Progenitor cell of endocrine pancreas (in vitro differentiated cells): ENCODE data around the gene CABP1. TPM values are rescaled to one million over a fixed set of nuclear protein-coding genes. Genes with fewer than 3 reads are reported as not detected.

ENCODE experiments used
- DNase-seq: peaks from one replicate; pipeline ENCODE4 v3.0.0; 2021; ENCODE audit warnings: low spot score; ENCODE audit not compliant: unreplicated experiment
- H3K27ac Mint-ChIP-seq: 2 replicates; pipeline ENCODE4 v1.8.0; 2021; ENCODE audit warnings: mild to moderate bottlenecking, moderate library complexity, mixed read lengths
- H3K27me3 Mint-ChIP-seq: 2 replicates; pipeline ENCODE4 v1.8.0; 2021; ENCODE audit warnings: mixed read lengths
- H3K36me3 Mint-ChIP-seq: 2 replicates; pipeline ENCODE4 v1.8.0; 2022; ENCODE audit warnings: mixed read lengths; ENCODE audit not compliant: insufficient read depth
- H3K4me1 Mint-ChIP-seq: 2 replicates; pipeline ENCODE4 v1.8.0; 2021; ENCODE audit warnings: low read depth, mixed read lengths
- H3K4me3 Mint-ChIP-seq: 2 replicates; pipeline ENCODE4 v1.8.0; 2021; ENCODE audit warnings: low read depth, mild to moderate bottlenecking, moderate library complexity, mixed read lengths
- H3K9me3 Mint-ChIP-seq: 2 replicates; pipeline ENCODE4 v1.8.0; 2021; ENCODE audit warnings: low read depth, mixed read lengths
- total RNA-seq: library from RNA; stranded (reverse); gene quantifications from 2 replicates; pipeline ENCODE4 v1.2.1, GENCODE V29; 2021
- TF ChIP-seq, protein P1 (sequence below): fragments of 200-600 bp; sonication (generic); IDR thresholded peaks from one replicate; pipeline ENCODE4 v1.5.0; 2021; ENCODE audit warnings: antibody characterized with exemption, mild to moderate bottlenecking; ENCODE audit not compliant: unreplicated experiment

CABP1 gene
- total RNA-seq, 1 donor from 2014 or later: 0.19 TPM

DNA sequence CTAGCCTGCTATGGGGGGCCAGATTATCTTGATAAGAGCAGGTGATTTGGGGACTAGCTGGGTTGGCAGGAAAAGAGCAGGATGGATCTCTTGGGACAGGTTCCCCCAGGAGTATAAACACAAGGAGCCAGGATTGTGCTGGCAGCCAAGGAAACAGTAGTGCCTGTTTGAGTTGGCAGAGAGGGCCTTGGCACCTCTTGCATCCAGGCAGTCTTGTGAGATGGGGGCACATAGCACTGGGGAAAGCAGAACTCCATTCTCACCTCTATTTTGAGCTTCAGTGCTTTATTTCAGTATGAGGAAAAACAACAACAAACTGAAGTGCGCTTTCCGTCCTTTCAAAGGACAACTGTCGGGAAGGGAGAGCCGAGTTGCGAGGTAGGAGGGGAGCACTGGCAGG is 60.5 kb downstream of the CABP1 start:
- Mint-ChIP-seq H3K4me3 (no peak overlapping the region), H3K27ac (peak overlapping the region; percentile 69), H3K27me3 (no peaks in the 10 kb centered on the region), H3K4me1 (no peaks in the 10 kb centered on the region), H3K9me3 (no peaks in the 10 kb centered on the region), H3K36me3 (peaks cover 26% of the 10 kb centered on the region)
- no peak for DNase-seq
- TF ChIP-seq, protein P1, sequence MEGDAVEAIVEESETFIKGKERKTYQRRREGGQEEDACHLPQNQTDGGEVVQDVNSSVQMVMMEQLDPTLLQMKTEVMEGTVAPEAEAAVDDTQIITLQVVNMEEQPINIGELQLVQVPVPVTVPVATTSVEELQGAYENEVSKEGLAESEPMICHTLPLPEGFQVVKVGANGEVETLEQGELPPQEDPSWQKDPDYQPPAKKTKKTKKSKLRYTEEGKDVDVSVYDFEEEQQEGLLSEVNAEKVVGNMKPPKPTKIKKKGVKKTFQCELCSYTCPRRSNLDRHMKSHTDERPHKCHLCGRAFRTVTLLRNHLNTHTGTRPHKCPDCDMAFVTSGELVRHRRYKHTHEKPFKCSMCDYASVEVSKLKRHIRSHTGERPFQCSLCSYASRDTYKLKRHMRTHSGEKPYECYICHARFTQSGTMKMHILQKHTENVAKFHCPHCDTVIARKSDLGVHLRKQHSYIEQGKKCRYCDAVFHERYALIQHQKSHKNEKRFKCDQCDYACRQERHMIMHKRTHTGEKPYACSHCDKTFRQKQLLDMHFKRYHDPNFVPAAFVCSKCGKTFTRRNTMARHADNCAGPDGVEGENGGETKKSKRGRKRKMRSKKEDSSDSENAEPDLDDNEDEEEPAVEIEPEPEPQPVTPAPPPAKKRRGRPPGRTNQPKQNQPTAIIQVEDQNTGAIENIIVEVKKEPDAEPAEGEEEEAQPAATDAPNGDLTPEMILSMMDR: no peak

GRCh38 chr12:120702637-120703036 is 62.2 kb downstream of the CABP1 start:
- Mint-ChIP-seq H3K27ac (no peak overlapping the region), H3K4me3 (no peak overlapping the region)

DNA sequence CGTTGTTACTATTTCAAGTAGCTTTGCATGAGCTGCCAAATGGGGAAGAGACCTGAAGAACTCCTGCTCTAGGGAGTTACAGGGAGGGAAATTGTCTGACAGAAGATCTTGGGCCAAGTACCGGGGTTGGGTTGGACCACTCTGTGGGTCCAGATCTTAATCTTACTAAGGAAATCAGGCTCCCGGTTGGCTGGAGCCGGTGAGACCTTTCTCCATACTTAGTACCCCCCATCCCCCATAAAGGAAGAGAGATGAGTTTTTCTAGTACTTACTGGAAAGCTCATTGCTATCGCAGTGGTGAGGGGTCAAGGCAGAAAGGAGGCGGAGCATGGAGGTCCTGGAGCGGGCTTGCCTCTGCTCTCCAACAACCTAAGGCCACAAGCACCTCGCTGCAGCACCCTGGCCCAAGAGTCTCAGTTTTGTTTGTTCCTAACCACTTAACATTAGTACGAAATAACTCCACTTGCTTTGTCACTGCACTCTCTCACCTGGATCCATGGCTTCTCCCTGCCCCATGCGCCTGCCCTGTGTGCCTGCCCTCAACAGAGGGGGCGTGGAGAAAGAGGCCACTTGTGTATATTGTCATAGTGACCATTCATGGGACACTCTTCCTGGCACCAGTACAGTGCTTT is 63.0 kb downstream of the CABP1 start:
- peak overlapping the region; percentile 7 for H3K27ac Mint-ChIP-seq
- H3K27me3 Mint-ChIP-seq: no peaks in the 10 kb centered on the region
- no peak for DNase-seq
- peaks cover 14% of the 10 kb centered on the region for H3K36me3 Mint-ChIP-seq
- TF ChIP-seq, protein P1: no peak
- H3K9me3 Mint-ChIP-seq: no peaks in the 10 kb centered on the region
- no peak overlapping the region for H3K4me3 Mint-ChIP-seq
- H3K4me1 Mint-ChIP-seq: no peaks in the 10 kb centered on the region

More at GRCh38 chr12:120702637-120703036, 62.2 kb downstream of the CABP1 start:
- H3K36me3 Mint-ChIP-seq: peaks cover 15% of the 10 kb centered on the region
- no peaks in the 10 kb centered on the region for H3K4me1 Mint-ChIP-seq
- TF ChIP-seq, protein P1: no peak
- no peaks in the 10 kb centered on the region for H3K9me3 Mint-ChIP-seq
- H3K27me3 Mint-ChIP-seq: no peaks in the 10 kb centered on the region
- no peak for DNase-seq

DNA sequence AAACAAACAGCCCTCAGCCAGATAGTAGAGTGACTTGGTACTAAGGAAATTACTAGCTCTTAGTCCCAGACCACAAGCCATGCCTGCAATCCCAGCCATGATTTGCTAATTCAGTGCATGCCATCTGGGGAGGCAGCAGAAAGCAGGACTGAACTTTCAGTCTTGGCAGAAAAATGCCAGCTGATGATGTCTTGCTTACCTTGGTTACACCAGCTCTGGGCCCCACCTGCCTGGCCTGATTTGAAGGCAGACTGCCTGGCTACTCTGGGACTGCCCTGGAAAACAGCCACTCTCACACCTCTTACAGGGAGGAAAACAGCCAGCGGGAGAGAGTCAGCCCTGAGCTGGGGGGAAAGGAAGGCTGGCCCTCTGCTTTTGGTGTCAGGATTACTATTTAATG is 65.2 kb downstream of the CABP1 start:
- peaks cover 9% of the 10 kb centered on the region for H3K36me3 Mint-ChIP-seq
- peaks cover 4% of the 10 kb centered on the region for H3K4me1 Mint-ChIP-seq
- H3K27ac Mint-ChIP-seq: no peak overlapping the region
- H3K9me3 Mint-ChIP-seq: no peaks in the 10 kb centered on the region
- H3K4me3 Mint-ChIP-seq: no peak overlapping the region
- TF ChIP-seq, protein P1: no peak
- DNase-seq: no peak
- H3K27me3 Mint-ChIP-seq: no peaks in the 10 kb centered on the region

DNA sequence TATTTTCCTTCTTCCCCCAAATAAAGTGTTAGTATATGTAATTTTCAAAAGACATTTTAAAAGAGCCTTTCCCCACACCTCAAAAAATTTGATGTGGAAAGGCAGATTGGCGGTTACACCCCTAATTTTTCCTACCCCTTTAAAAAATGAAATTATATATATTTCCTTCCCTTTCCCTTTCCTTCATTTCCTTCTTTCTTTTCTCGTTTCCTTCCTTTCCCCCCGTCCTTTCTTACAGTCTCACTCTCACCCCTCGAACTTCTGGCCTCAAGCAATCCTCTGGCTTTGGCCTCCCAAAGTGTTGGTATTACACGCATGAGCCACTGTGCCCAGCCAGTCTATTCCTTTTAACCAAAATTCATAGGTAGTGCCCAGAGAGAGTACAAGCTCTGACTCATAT is 65.6 kb downstream of the CABP1 start:
- DNase-seq: no peak
- no peaks in the 10 kb centered on the region for H3K9me3 Mint-ChIP-seq
- TF ChIP-seq, protein P1: no peak
- no peak overlapping the region for H3K27ac Mint-ChIP-seq
- no peak overlapping the region for H3K4me3 Mint-ChIP-seq
- peaks cover 4% of the 10 kb centered on the region for H3K4me1 Mint-ChIP-seq
- no peaks in the 10 kb centered on the region for H3K27me3 Mint-ChIP-seq
- H3K36me3 Mint-ChIP-seq: peaks cover 5% of the 10 kb centered on the region
